HG02981 (cell line): Measurements from ENCODE around the gene CTSK.

Experiments
- ATAC-seq: cut with Tn5 transposase; IDR thresholded peaks from one replicate; pipeline ENCODE4 v1.9.1; 2021; ENCODE audit warnings: mild to moderate bottlenecking, moderate library complexity; ENCODE audit not compliant: unreplicated experiment

The CTSK gene

GRCh38 chr1:150763018-150763417, 45.0 kb downstream of the CTSK start:
- ATAC-seq: no peak

- no peak for ATAC-seq
Observed at GRCh38 chr1:150762552-150762951, 45.5 kb downstream of the CTSK start.

- no peak for ATAC-seq
Observed at GRCh38 chr1:150761801-150762200, 46.3 kb downstream of the CTSK start.

- ATAC-seq: no peak
Observed at GRCh38 chr1:150760013-150760412, 48.0 kb downstream of the CTSK start.

GRCh38 chr1:150753416-150753815, 54.6 kb downstream of the CTSK start:
- ATAC-seq: no peak

- ATAC-seq: no peak
Observed at GRCh38 chr1:150751443-150751842, 56.6 kb downstream of the CTSK start.

GRCh38 chr1:150749720-150750311, 58.2 kb downstream of the CTSK start:
- no peak for ATAC-seq

GRCh38 chr1:150748878-150749719, 59.0 kb downstream of the CTSK start:
- ATAC-seq: no peak
